AG04450 (cell line): ENCODE results near the gene TNP1. TPM values are rescaled to one million over a fixed set of nuclear protein-coding genes. Genes with fewer than 3 reads are reported as not detected.

Experiments
- CTCF ChIA-PET: fragments of 300-600, 350-600 bp; formaldehyde crosslinking; extraction: SDS; loops from one replicate; lab custom pipeline; 2022; ENCODE audit warnings: antibody characterized with exemption, inconsistent platforms; lab: Charles Lee
- POLR2A ChIA-PET: fragments of 350-600 bp; formaldehyde crosslinking; extraction: SDS; loops from one replicate; lab custom pipeline; 2021; ENCODE audit warnings: antibody characterized with exemption, inconsistent platforms; lab: Yijun Ruan, JAX
- DNase-seq: peaks from one replicate; pipeline ENCODE4 v3.0.0-alpha.2; 2011; ENCODE audit warnings: low read depth, low spot score
- H3K27ac ChIP-seq: one replicate; pipeline ENCODE4 v1.5.1; 2012; ENCODE audit warnings: low read depth, low read length, control low read depth
- H3K27me3 ChIP-seq: one replicate; pipeline ENCODE4 v1.6.0; 2012; ENCODE audit warnings: low read length; ENCODE audit not compliant: control insufficient read depth, insufficient read depth
- H3K4me3 ChIP-seq: 2 replicates; pipeline ENCODE4 v1.5.1; 2011; ENCODE audit warnings: mild to moderate bottlenecking, low read depth, low read length, control low read depth
- H3K9me3 ChIP-seq: 2 replicates; pipeline ENCODE4 v1.5.1; 2012; ENCODE audit warnings: low read length; ENCODE audit not compliant: control insufficient read depth, insufficient read depth
- CTCF ChIP-seq: IDR thresholded peaks from 2 replicates; pipeline ENCODE4 v1.5.1; 2011; ENCODE audit warnings: low read depth, low read length, control low read depth, inconsistent platforms
- polyA plus RNA-seq: library from polyadenylated mRNA; depleted of rRNA; stranded (reverse); fragments of >200 nt; gene quantifications from 2 replicates; pipeline ENCODE4 v1.2.3, GENCODE V29; 2011

The TNP1 gene
- polyA plus RNA-seq, 1 experiment: not detected

DNA sequence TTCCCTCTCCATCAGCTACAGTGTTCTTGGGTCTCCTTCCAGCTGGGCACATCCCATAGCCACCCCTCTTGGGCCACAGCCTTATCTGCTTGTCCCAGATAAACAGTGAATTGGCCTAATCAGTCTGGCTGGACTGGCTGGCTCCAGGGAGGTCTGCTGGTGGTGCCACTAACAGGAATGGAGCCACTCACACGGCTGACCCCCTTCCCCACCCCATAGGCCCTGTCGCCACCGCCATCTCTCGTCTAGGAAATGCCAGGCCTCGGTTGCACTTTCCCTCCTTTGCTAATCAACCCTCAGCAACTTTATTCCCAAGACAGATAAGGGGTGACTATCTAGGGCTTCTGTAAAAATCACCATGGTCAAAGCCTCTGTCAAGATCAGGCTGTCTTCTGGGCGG lies 23.0 kb upstream of the TNP1 start:
- no peak for TF ChIP-seq CTCF
- POLR2A ChIA-PET: no interaction called here
- no peak for DNase-seq
- CTCF ChIA-PET: no interaction called here
- H3K4me3 ChIP-seq: no peak overlapping the region
- peaks cover 6% of the 10 kb centered on the region for H3K9me3 ChIP-seq
- H3K27me3 ChIP-seq: no peaks in the 10 kb centered on the region
- H3K27ac ChIP-seq: no peak overlapping the region

DNA sequence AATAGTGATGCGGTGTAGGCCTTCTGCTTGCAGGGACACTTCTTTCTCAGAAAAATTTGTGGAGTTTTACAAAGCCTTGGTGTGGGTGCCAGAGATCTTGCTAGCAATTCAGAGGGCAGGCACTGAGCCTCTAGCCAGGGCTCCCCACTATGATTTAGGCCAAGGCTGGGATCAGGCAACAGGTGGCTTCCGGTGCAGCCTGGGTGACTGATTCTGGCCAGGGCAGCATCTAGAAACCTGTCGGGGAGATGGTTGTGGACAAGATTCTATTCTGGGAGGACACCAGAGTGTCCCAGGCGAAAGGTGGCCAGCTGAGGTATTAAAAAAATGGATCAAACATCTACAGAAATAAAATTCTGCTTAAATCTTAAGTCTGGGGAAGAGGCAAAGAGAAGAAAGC lies 21.5 kb upstream of the TNP1 start:
- Histone ChIP-seq H3K27ac (no peak overlapping the region), H3K9me3 (peaks cover 6% of the 10 kb centered on the region), H3K4me3 (no peak overlapping the region), H3K27me3 (no peaks in the 10 kb centered on the region)
- CTCF ChIA-PET: no interaction called here
- no peak for TF ChIP-seq CTCF
- no peak for DNase-seq
- POLR2A ChIA-PET: no interaction called here

- ChIA-PET POLR2A (no interaction called here), CTCF (no interaction called here)
- Histone ChIP-seq H3K9me3 (peaks cover 6% of the 10 kb centered on the region; the same call in 1 of the 2 replicates), H3K4me3 (no peak overlapping the region), H3K27me3 (no peaks in the 10 kb centered on the region), H3K27ac (peak overlapping the region; percentile 82)
- peak; percentile 72 for DNase-seq
- TF ChIP-seq CTCF: no peak
Measured at GRCh38 chr2:216880509-216881184, 20.8 kb upstream of the TNP1 start.

GRCh38 chr2:216879727-216880508 lies 20.1 kb upstream of the TNP1 start:
- Histone ChIP-seq H3K27me3 (no peaks in the 10 kb centered on the region), H3K9me3 (peaks cover 1% of the 10 kb centered on the region; the same call in 1 of the 2 replicates), H3K4me3 (no peak overlapping the region), H3K27ac (peak overlapping the region; percentile 82)
- no peak for DNase-seq
- no peak for TF ChIP-seq CTCF
- ChIA-PET POLR2A (no interaction called here), CTCF (no interaction called here)

DNA sequence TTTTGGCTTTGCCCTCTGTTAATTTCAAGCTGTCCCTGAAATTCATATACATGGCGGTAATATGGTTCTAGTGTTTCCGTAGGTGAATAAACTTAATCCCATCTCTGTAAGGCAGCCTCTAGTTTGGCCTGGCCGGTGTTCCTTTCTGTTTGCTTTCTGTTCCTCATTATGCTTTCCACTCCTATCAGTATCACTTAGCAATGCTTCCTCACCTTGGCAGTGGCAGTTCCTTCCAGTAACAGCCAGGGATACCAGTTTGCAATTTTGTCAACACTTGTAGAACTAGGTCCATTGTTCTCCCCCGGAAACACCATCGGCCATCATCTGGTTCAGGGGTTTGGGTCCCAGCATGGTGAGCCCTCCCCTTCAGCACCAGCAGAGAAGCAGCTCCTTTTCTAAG lies 18.2 kb upstream of the TNP1 start:
- Histone ChIP-seq H3K9me3 (no peaks in the 10 kb centered on the region), H3K4me3 (no peak overlapping the region), H3K27me3 (no peaks in the 10 kb centered on the region), H3K27ac (no peak overlapping the region)
- no peak for TF ChIP-seq CTCF
- ChIA-PET POLR2A (no interaction called here), CTCF (no interaction called here)
- no peak for DNase-seq
